Smooth muscle cell (in vitro differentiated cells): ENCODE measurements around the gene CCDC154. TPM values are rescaled to one million over a fixed set of nuclear protein-coding genes. Genes with fewer than 3 reads are reported as not detected.

Experiments
- DNase-seq: peaks from one replicate; lab custom pipeline; 2025; ENCODE audit not compliant: unreplicated experiment; lab: John Stamatoyannopoulos, UW
- H2AFZ ChIP-seq: fragments of 200-600 bp; sonication (generic); 2 replicates; pipeline ENCODE4 v1.6.0; 2016; ENCODE audit warnings: antibody characterized with exemption, low read depth, mild to moderate bottlenecking
- H3F3A ChIP-seq: fragments of 200-600 bp; sonication (generic); 2 replicates; pipeline ENCODE4 v1.6.0; 2017; ENCODE audit warnings: antibody characterized with exemption, low read depth
- H3K27ac ChIP-seq: fragments of 200-600 bp; sonication (generic); 2 replicates; pipeline ENCODE4 v1.5.1; 2016; ENCODE audit warnings: low read depth, mild to moderate bottlenecking
- H3K27me3 ChIP-seq: fragments of 200-600 bp; sonication (generic); 2 replicates; pipeline ENCODE4 v1.6.1; 2016; ENCODE audit warnings: low read depth, mild to moderate bottlenecking
- H3K36me3 ChIP-seq: fragments of 200-600 bp; sonication (generic); 2 replicates; pipeline ENCODE4 v1.5.1; 2016; ENCODE audit warnings: low read depth
- H3K4me1 ChIP-seq: fragments of 200-600 bp; sonication (generic); 2 replicates; pipeline ENCODE4 v1.5.1; 2016; ENCODE audit warnings: low read depth
- H3K4me2 ChIP-seq: fragments of 200-600 bp; sonication (generic); 2 replicates; pipeline ENCODE4 v1.6.0; 2016; ENCODE audit warnings: mild to moderate bottlenecking
- H3K4me3 ChIP-seq: fragments of 200-600 bp; sonication (generic); 2 replicates; pipeline ENCODE4 v1.5.1; 2016; ENCODE audit warnings: mild to moderate bottlenecking
- H3K79me2 ChIP-seq: fragments of 200-600 bp; sonication (generic); 2 replicates; pipeline ENCODE4 v1.6.0; 2016; ENCODE audit warnings: low read depth, mild to moderate bottlenecking
- H3K9ac ChIP-seq: fragments of 200-600 bp; sonication (generic); 2 replicates; pipeline ENCODE4 v1.6.0; 2016; ENCODE audit warnings: low read depth
- H3K9me3 ChIP-seq: fragments of 200-600 bp; sonication (generic); replicated peaks from 2 replicates; pipeline ENCODE4 v1.5.1; 2016; ENCODE audit warnings: low read depth
- H4K20me1 ChIP-seq: fragments of 200-600 bp; sonication (generic); 2 replicates; pipeline ENCODE4 v1.6.0; 2016; ENCODE audit warnings: low read depth
- CTCF ChIP-seq: fragments of 200-600 bp; sonication (generic); IDR thresholded peaks from 2 replicates; pipeline ENCODE4 v1.5.1; 2017; ENCODE audit warnings: borderline replicate concordance, mild to moderate bottlenecking, antibody characterized with exemption; ENCODE audit not compliant: insufficient read depth, poor library complexity, severe bottlenecking
- WGBS: methylation state at CpG from one replicate; pipeline ENCODE4 v1.1.7; 2016; ENCODE audit warnings: low lambda C conversion rate; 5-methylcytosine and 5-hydroxymethylcytosine counted together
- polyA plus RNA-seq: library from polyadenylated mRNA; unstranded; fragments of >200 nt; fragmentation: Nextera tagmentation; extraction: Ambion mirVana; gene quantifications from 2 replicates; pipeline ENCODE4 v1.2.1, GENCODE V29; 2016
- total RNA-seq: library from RNA; depleted of rRNA; stranded (reverse); fragments of >200 nt; gene quantifications from 2 replicates; pipeline ENCODE4 v1.2.3, GENCODE V29; 2014

The CCDC154 gene
- total and polyA plus RNA-seq, 2 experiments from 2014 or later: 0.24 TPM; not detected in 1

GRCh38 chr16:1461146-1461545 is 16.8 kb upstream of the CCDC154 start:
- no peak for DNase-seq
- no peak overlapping the region for H3K4me2 ChIP-seq
- no peak overlapping the region for H3K9ac ChIP-seq
- WGBS: 77% methylated on average over 24 of the region's 24 CpGs
- no peaks in the 10 kb centered on the region for H3K36me3 ChIP-seq
- peaks cover 6% of the 10 kb centered on the region for H4K20me1 ChIP-seq
- no peaks in the 10 kb centered on the region for H3F3A ChIP-seq
- H3K9me3 ChIP-seq: no peaks in the 10 kb centered on the region
- no peak overlapping the region for H2AFZ ChIP-seq
- H3K27ac ChIP-seq: no peak overlapping the region
- no peaks in the 10 kb centered on the region for H3K4me1 ChIP-seq
- H3K4me3 ChIP-seq: no peak overlapping the region
- H3K27me3 ChIP-seq: no peaks in the 10 kb centered on the region
- H3K79me2 ChIP-seq: no peaks in the 10 kb centered on the region
- TF ChIP-seq CTCF: no peak

GRCh38 chr16:1460602-1461138 is 16.3 kb upstream of the CCDC154 start:
- Histone ChIP-seq H3F3A (no peaks in the 10 kb centered on the region), H3K9ac (no peak overlapping the region), H3K79me2 (no peaks in the 10 kb centered on the region), H3K36me3 (no peaks in the 10 kb centered on the region), H3K9me3 (no peaks in the 10 kb centered on the region), H3K27me3 (no peaks in the 10 kb centered on the region), H2AFZ (no peak overlapping the region), H3K27ac (no peak overlapping the region), H3K4me1 (no peaks in the 10 kb centered on the region), H3K4me2 (no peak overlapping the region), H4K20me1 (peaks cover 1% of the 10 kb centered on the region), H3K4me3 (no peak overlapping the region)
- DNase-seq: no peak
- WGBS: 94% methylated on average over 30 of the region's 30 CpGs
- no peak for TF ChIP-seq CTCF

GRCh38 chr16:1459967-1460366 is 15.6 kb upstream of the CCDC154 start:
- no peak overlapping the region for H3K9ac ChIP-seq
- H3K4me1 ChIP-seq: no peaks in the 10 kb centered on the region
- DNase-seq: no peak
- H4K20me1 ChIP-seq: no peaks in the 10 kb centered on the region
- H3K9me3 ChIP-seq: no peaks in the 10 kb centered on the region
- no peak overlapping the region for H2AFZ ChIP-seq
- TF ChIP-seq CTCF: no peak
- H3K4me3 ChIP-seq: no peak overlapping the region
- H3K27me3 ChIP-seq: no peaks in the 10 kb centered on the region
- H3K27ac ChIP-seq: no peak overlapping the region
- H3K36me3 ChIP-seq: no peaks in the 10 kb centered on the region
- 91% methylated on average over 10 of the region's 10 CpGs for WGBS
- H3K79me2 ChIP-seq: no peaks in the 10 kb centered on the region
- H3K4me2 ChIP-seq: no peak overlapping the region
- no peaks in the 10 kb centered on the region for H3F3A ChIP-seq

GRCh38 chr16:1458977-1459341 is 14.6 kb upstream of the CCDC154 start:
- Histone ChIP-seq H3F3A (no peaks in the 10 kb centered on the region), H2AFZ (no peak overlapping the region), H3K79me2 (no peaks in the 10 kb centered on the region), H3K9ac (no peak overlapping the region), H4K20me1 (no peaks in the 10 kb centered on the region), H3K4me2 (no peak overlapping the region), H3K27me3 (no peaks in the 10 kb centered on the region), H3K27ac (no peak overlapping the region), H3K4me1 (no peaks in the 10 kb centered on the region), H3K4me3 (no peak overlapping the region), H3K9me3 (no peaks in the 10 kb centered on the region), H3K36me3 (no peaks in the 10 kb centered on the region)
- DNase-seq: no peak
- 83% methylated on average over 14 of the region's 14 CpGs for WGBS
- no peak for TF ChIP-seq CTCF
